ENCODE data around the gene MED22.
"Not testable (repeated sequence)": the region's sequence is repeated elsewhere in the genome, so short reads cannot be mapped to it uniquely, and the experiment has no call there.

MED22 gene

GRCh38 chr9:133347985-133348717 lies at the start of gene MED22, which contains the start of gene RPL7A:
TSS of gene MED22 (minus strand) at chr9:133348131. CDS start at chr9:133346662, 1,469 bp downstream.
TSS of gene RPL7A (plus strand) at chr9:133348218. CDS start at chr9:133348244, 26 bp downstream.
- DNase-seq, result peak; percentile 85 to 92 (median 90)

GRCh38 chr9:133397370-133397769 lies 49.4 kb upstream of the MED22 start:
- no peak for DNase-seq

- DNase-seq, result no peak
Measured at GRCh38 chr9:133396952-133397351, 49.0 kb upstream of the MED22 start.

GRCh38 chr9:133394687-133395271 lies 46.8 kb upstream of the MED22 start:
- DNase-seq, result no peak

GRCh38 chr9:133393399-133393798 lies 45.5 kb upstream of the MED22 start:
- DNase-seq, result no peak

- DNase-seq, result not testable (repeated sequence)
Measured at GRCh38 chr9:133392308-133392707, 44.4 kb upstream of the MED22 start.

GRCh38 chr9:133391449-133391848 lies 43.5 kb upstream of the MED22 start:
- not testable (repeated sequence) for DNase-seq

GRCh38 chr9:133390713-133391112 lies 42.8 kb upstream of the MED22 start:
- DNase-seq, result no peak

GRCh38 chr9:133389562-133389961 lies 41.6 kb upstream of the MED22 start:
- DNase-seq, result no peak

- no peak for DNase-seq
Measured at GRCh38 chr9:133389025-133389557, 41.2 kb upstream of the MED22 start.

- DNase-seq, result no peak
Measured at GRCh38 chr9:133387680-133388079, 39.7 kb upstream of the MED22 start.

GRCh38 chr9:133386338-133386737 lies 38.4 kb upstream of the MED22 start:
- DNase-seq, result no peak

- no peak for DNase-seq
Measured at GRCh38 chr9:133385452-133385851, 37.5 kb upstream of the MED22 start.

GRCh38 chr9:133384736-133385321 lies 36.9 kb upstream of the MED22 start:
- DNase-seq, result no peak

- DNase-seq, result no peak
Measured at GRCh38 chr9:133383438-133383837, 35.5 kb upstream of the MED22 start.

- no peak for DNase-seq
Measured at GRCh38 chr9:133382507-133383141, 34.7 kb upstream of the MED22 start.

GRCh38 chr9:133380734-133381133 lies 32.8 kb upstream of the MED22 start:
- no peak for DNase-seq

- DNase-seq, result no peak
Measured at GRCh38 chr9:133379153-133380086, 31.5 kb upstream of the MED22 start.

- no peak for DNase-seq
Measured at GRCh38 chr9:133378408-133378962, 30.6 kb upstream of the MED22 start.

- DNase-seq, result no peak
Measured at GRCh38 chr9:133377721-133378216, 29.8 kb upstream of the MED22 start.

- not testable (repeated sequence) for DNase-seq
Measured at GRCh38 chr9:133377280-133377679, 29.3 kb upstream of the MED22 start.

Measured in stimulated activated naive CD4-positive, alpha-beta T cell (primary cell).